GM19324 (cell line): Measurements from ENCODE around the gene COQ3.

ENCODE experiments used
- ATAC-seq: cut with Tn5 transposase; IDR thresholded peaks from one replicate; pipeline ENCODE4 v1.9.1; 2021; ENCODE audit warnings: mild to moderate bottlenecking, moderate library complexity; ENCODE audit not compliant: unreplicated experiment, low FRiP score

Gene COQ3

DNA sequence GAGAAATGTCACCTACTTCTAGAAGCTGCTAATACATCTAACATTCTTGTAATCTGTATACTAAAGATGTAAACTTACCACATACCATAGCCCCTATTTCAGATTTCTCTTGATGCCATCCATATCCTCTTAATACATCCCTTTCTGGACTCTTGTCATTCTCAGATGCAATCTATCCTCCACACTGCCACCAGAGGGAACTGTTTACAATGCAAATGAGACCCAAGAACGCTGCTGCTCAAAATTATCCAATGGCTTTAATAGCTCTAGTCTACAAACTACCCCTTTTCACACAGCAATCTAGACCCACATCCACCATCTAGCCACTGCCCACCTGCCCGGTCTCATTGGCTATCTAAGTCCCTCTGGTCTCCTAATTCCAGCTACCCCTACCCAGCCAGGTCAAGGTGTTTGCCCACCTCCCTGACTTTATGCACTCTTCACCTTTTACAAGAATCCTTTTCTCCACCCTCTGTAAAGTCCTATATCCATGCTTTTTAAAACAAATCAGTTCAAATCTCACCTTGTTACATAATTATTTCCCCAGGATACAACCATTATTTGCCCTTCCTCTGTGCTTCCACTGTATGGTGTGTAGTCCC, 59.4 kb downstream of the COQ3 start:
- no peak for ATAC-seq

DNA sequence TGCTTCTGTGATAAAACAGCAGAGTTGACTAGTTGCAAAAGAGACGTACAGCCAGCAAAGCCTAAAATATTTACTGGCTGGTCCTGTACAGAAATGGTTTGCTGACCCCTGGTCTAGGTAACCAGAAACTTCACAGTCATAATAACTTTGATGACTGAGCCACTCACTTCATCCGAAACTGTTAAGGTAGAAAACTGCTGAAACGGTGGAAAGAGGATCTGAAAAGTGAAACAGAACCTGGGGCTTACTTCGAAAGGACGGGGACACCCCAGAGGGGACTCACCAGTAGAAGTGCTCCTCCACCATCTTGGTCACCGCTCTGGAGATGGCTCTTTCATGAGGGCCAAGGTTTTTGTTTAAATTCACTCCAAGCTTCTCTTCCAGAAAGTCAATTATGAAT, 60.9 kb downstream of the COQ3 start:
- peak; percentile 92 for ATAC-seq

DNA sequence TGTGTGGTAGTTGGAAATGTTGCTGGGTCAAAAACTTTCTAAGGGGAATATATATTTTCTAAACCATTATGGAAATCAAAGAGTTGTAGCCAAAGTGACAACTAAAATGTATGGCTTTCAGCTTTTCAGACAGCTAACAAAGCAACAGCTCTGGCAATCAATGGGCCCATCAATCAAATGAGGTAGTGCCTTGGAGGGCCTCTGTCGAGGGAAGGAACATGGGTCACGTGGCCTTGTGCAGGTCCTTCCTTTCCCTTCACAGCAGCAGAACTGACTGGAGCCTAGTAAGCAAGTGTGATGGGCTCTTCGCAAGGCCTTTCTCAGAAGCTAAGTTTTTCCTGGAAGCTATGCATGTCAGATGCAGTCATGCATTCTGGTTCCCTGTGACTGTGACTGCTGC, 62.5 kb downstream of the COQ3 start:
- ATAC-seq = no peak

DNA sequence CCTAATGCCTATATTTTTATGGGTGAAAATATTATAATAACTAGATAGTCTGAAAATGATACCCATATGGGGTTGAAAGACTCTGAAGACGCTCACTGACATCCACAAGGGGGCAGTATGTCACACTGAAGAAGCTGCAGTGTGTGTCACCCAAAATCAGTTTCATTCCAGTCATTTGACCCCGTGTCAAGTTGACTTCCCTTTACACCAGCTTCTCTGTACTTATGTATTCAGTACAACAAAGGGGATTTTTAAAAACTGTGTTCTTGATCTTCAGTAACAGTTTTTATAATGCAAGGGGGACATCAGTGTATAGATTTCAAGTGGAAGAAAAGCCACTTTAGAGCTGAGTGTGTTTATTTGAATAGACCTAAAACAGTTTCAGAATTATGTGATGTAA, 63.8 kb downstream of the COQ3 start:
- peak; percentile 70 for ATAC-seq

DNA sequence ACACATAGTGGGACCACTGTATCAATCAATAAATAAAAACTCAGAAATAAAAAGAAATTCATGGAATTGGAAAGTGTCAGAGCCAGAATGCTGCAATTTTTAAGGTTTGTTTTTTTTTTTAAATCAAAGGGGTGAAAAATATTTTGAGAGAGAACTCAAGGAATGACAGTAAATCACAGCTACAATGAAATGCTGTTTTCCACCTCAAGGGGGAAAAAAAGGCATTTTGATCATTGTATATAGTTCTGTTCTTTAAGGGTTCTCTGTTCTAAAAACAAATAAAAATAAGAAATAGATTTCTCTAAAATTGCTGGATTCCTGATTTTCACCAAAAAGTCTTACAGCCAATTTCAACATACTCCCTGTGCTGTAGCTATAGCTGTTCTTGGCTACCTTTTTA, 69.0 kb downstream of the COQ3 start:
- no peak for ATAC-seq
